HepG2 (cell line): ENCODE data around the gene TRAF3. TPM values are rescaled to one million over a fixed set of nuclear protein-coding genes. Genes with fewer than 3 reads are reported as not detected.

ENCODE experiments used
- AGO2 ChIP-seq: fragments of 200-400 bp; formaldehyde crosslinking; optimal IDR thresholded peaks from 2 replicates; pipeline ENCODE3; 2017; ENCODE audit warnings: mild to moderate bottlenecking, low read depth, low read length, moderate library complexity
- CCAR2 ChIP-seq: fragments of 200-400 bp; formaldehyde crosslinking; optimal IDR thresholded peaks from 2 replicates; pipeline ENCODE3; 2018; ENCODE audit warnings: low read depth, mild to moderate bottlenecking, low read length, moderate library complexity
- GPN1 ChIP-seq: sonication (generic); formaldehyde crosslinking; IDR thresholded peaks from 2 replicates; pipeline ENCODE4 v1.5.1; 2020; ENCODE audit warnings: missing genetic modification reagents, borderline replicate concordance
- HDAC1 ChIP-seq: sonication (generic); formaldehyde crosslinking; IDR thresholded peaks from 2 replicates; pipeline ENCODE4 v1.5.1; 2020; ENCODE audit warnings: mild to moderate bottlenecking, missing genetic modification reagents
- HNRNPLL ChIP-seq: fragments of 200-400 bp; formaldehyde crosslinking; IDR thresholded peaks from 2 replicates; pipeline ENCODE4 v1.6.1; 2017; ENCODE audit warnings: mild to moderate bottlenecking, low read depth, low read length; ENCODE audit not compliant: poor library complexity, severe bottlenecking
- IKZF1 ChIP-seq: fragments of 450-650 bp; IDR thresholded peaks from 2 replicates; pipeline ENCODE4 v1.7.1; 2016
- IRF9 ChIP-seq: sonication (generic); formaldehyde crosslinking; IDR thresholded peaks from 2 replicates; pipeline ENCODE4 v1.8.0; 2022; ENCODE audit warnings: missing genetic modification reagents, mild to moderate bottlenecking, borderline replicate concordance
- RERE ChIP-seq: IDR thresholded peaks from 2 replicates; pipeline ENCODE4 v1.6.1; 2016; ENCODE audit warnings: low read depth, missing genetic modification reagents, missing compliant biosample characterization
- SOX5 ChIP-seq: IDR thresholded peaks from 2 replicates; pipeline ENCODE4 v1.6.1; 2016; ENCODE audit warnings: borderline replicate concordance
- SRSF9 ChIP-seq: fragments of 200-400 bp; formaldehyde crosslinking; IDR thresholded peaks from 2 replicates; pipeline ENCODE4 v1.6.1; 2018; ENCODE audit warnings: borderline replicate concordance, mild to moderate bottlenecking, low read depth, low read length; ENCODE audit not compliant: insufficient read depth, poor library complexity, severe bottlenecking
- TAF15 ChIP-seq: fragments of 200-400 bp; formaldehyde crosslinking; IDR thresholded peaks from one replicate; pipeline ENCODE4 v1.6.1; 2018; ENCODE audit warnings: mild to moderate bottlenecking, low read depth, low read length; ENCODE audit not compliant: poor library complexity, severe bottlenecking
- ZNF235 ChIP-seq: sonication (generic); formaldehyde crosslinking; IDR thresholded peaks from 2 replicates; pipeline ENCODE4 v1.8.1; 2023; ENCODE audit warnings: mild to moderate bottlenecking, missing genetic modification reagents, borderline replicate concordance
- ZNF609 ChIP-seq: sonication (generic); formaldehyde crosslinking; IDR thresholded peaks from 2 replicates; pipeline ENCODE4 v1.4.0; 2020; ENCODE audit warnings: mild to moderate bottlenecking, missing genetic modification reagents, borderline replicate concordance
- ZNF891 ChIP-seq: sonication (generic); formaldehyde crosslinking; IDR thresholded peaks from 2 replicates; pipeline ENCODE4 v1.5.0; 2020; ENCODE audit warnings: mild to moderate bottlenecking, missing genetic modification reagents
- polyA plus RNA-seq, 8 experiments: library from polyadenylated mRNA; depleted of rRNA in 3 of 8; stranded (reverse) in 7 of 8; unstranded in 1 of 8; fragments of >200 nt; fragmentation: Illumina TruSeq in 4 of 8; extraction: Trizol in 4 of 8; gene quantifications; 2 replicates each; pipeline versions ENCODE4 v1.2.1 to v1.2.3, GENCODE V29; 2011 to 2016; ENCODE audit warnings: low read depth in 4 of 8, missing spikeins in 1 of 8, mixed read lengths in 1 of 8; ENCODE audit not compliant: insufficient read depth in 1 of 8
- total RNA-seq, 5 experiments: library from RNA; depleted of rRNA; stranded (reverse); fragments of >200 nt; fragmentation: Illumina TruSeq; extraction: Trizol; gene quantifications; 2 replicates each; pipeline ENCODE4 v1.2.3, GENCODE V29; 2016; ENCODE audit warnings: low read depth in 1 of 5

The TRAF3 gene
- total and polyA plus RNA-seq, 2 of the 13 experiments (the other 11 are each of a cell fraction or from before 2014, with no cell fraction given): 6.9 to 12.2 TPM

GRCh38 chr14:102923201-102923924 lies 146.1 kb downstream of the TRAF3 start (continued):
- TF ChIP-seq RERE (CRISPR knock-in tag) (no peak), HDAC1 (CRISPR knock-in tag) (0 out of 2 replicates have a peak, but pooled peaks have one; percentile 10), SOX5 (CRISPR knock-in tag) (no peak), CCAR2 (no peak), ZNF609 (no peak), IKZF1 (no peak), HNRNPLL (no peak), GPN1 (CRISPR knock-in tag) (no peak), TAF15 (no peak), AGO2 (peak; percentile 60), ZNF891 (CRISPR knock-in tag) (no peak), SRSF9 (no peak), ZNF235 (CRISPR knock-in tag) (no peak), IRF9 (CRISPR knock-in tag) (peak; percentile 4; the same call in 1 of the 2 replicates)
